ENCODE data around the gene GFI1.
"Not testable (repeated sequence)": the region's sequence is repeated elsewhere in the genome, so short reads cannot be mapped to it uniquely, and the experiment has no call there.

Gene GFI1

GRCh38 chr1:92464588-92465255 lies 22.0 kb downstream of the GFI1 start:
- no peak for DNase-seq (ENCODE audit: low spot score)

GRCh38 chr1:92461364-92462097 lies 25.2 kb downstream of the GFI1 start:
- DNase-seq (ENCODE audit: low spot score): no peak

GRCh38 chr1:92459871-92460320 lies 26.8 kb downstream of the GFI1 start:
- DNase-seq (ENCODE audit: low spot score): no peak

DNA sequence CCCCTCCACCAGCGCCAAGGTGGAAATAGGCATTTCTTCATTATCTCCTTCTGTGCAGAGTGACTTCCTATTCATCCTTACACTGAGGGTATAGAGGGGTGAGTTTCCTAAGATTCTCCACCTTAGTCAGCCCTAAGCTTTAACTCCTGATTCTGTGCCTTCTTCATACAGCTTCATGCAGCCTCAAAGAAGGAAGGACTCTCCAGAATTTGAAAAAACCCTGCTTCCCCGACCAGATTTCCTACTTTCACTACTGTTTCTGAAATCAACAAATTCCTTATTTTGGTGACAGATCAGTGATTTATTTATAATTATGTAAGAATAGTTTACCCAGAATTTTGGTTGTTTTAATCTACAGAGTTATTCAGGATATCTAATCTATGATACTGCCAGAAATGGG lies 28.6 kb downstream of the GFI1 start:
- no peak for DNase-seq (ENCODE audit: low spot score)

GRCh38 chr1:92447976-92448375 lies 38.7 kb downstream of the GFI1 start:
- no peak for DNase-seq (ENCODE audit: low spot score)

GRCh38 chr1:92447033-92447681 lies 39.6 kb downstream of the GFI1 start:
- DNase-seq (ENCODE audit: low spot score): no peak

- no peak for DNase-seq (ENCODE audit: low spot score)
Observed at GRCh38 chr1:92446546-92446945, 40.2 kb downstream of the GFI1 start.

DNA sequence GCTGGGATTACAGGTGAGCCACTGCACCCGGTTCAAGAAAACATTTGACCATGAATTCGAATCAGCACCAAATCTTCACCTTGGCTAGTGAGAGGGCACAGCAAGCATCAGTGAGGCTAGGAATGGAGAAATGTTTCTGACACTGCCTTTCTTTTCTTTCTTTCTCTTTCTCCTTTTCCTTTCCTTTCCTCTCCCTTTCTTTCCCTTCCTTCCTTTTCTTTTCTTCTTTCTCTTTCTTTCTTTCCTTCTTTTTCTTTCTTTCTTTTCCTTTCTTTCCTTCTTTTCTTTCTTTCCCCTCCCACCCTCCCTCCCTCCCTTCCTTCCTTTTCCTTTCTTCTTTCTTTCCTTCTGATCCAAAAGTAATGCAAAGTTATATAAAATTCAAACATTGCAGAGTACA lies 40.9 kb downstream of the GFI1 start:
- DNase-seq (ENCODE audit: low spot score): no peak

DNA sequence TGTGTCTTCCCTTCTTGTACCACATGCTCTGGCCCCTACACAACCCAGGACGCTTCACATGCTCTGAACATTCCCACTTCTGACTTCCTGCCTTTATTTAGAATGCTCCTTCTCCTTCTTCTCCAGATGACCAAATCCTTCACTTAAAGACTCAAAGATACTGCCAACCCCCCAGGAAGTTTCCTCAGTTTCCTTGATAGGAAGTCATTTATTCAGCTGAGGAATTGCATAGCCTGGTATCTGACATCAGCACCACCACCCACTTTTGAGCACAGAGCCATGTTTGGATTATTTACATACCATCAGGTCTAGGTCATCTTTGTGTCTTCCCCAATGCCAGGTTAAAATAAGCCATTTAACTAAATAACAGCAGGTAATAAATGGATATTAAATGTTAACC lies 42.4 kb downstream of the GFI1 start:
- DNase-seq (ENCODE audit: low spot score): no peak

- DNase-seq (ENCODE audit: low spot score): no peak
Observed at GRCh38 chr1:92443893-92444292, 42.8 kb downstream of the GFI1 start.

- no peak for DNase-seq (ENCODE audit: low spot score)
Observed at GRCh38 chr1:92442351-92442750, 44.4 kb downstream of the GFI1 start.

DNA sequence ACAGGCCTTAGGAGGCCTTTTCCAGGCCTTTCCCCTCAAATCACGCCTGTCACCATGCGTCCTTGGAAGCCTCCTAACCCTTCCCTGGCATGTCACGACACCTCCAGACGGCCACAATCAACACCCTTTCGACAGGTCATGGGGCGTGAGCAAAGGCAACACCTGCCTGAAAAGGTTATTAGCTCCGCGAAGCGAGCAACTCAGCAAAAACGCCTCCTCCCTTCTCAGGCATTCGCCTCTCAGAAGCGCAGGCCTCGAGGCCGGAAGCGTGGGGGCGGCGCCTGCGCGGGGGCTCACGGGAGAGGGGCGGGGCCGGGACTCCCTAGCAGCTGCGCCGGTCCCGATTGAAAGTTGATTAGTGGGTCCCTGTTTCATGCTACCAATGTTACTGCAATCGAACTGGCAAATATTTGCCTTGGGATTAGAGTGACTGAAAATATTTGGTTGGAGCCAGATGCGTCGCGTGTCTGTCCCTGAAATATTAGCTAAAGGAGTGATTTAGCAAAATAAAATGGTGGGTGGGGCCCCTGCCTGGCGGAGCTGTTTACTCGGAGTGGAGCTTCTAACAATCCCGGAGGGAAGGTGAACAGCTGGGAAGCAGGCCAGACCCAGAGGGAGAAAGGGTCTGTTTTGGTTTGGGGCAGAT lies 44.9 kb downstream of the GFI1 start:
- DNase-seq (ENCODE audit: low spot score): no peak

GRCh38 chr1:92441316-92441696 lies 45.4 kb downstream of the GFI1 start:
- DNase-seq (ENCODE audit: low spot score): no peak

DNA sequence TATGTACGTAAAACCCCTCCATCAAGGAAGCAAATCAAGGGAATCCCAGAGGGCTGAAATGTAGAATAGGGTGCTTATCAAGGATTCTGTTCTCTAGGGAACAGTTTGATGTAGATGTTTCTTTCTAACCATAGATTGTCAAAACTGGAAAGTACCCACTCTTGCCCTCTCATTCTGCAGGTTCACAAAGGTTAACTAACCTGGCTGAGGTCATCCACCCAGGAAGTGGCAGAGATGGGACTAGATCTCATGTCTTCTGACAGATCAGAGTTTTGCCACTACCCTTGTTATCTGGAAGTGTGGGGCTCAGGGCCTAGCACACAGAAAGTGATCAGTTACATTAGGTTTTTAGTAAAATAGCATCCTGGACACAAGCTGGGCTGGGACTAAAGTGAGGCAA lies 47.4 kb downstream of the GFI1 start:
- DNase-seq (ENCODE audit: low spot score): no peak

GRCh38 chr1:92434572-92434971 lies 52.2 kb downstream of the GFI1 start:
- not testable (repeated sequence) for DNase-seq (ENCODE audit: low spot score)

- no peak for DNase-seq (ENCODE audit: low spot score)
Observed at GRCh38 chr1:92430030-92430429, 56.7 kb downstream of the GFI1 start.

- DNase-seq (ENCODE audit: low spot score): no peak
Observed at GRCh38 chr1:92425617-92426016, 61.1 kb downstream of the GFI1 start.
